IPS DF 6.9 (cell line): ENCODE results near the gene CMTM2.
"Not testable (repeated sequence)": the region's sequence is repeated elsewhere in the genome, so short reads cannot be mapped to it uniquely, and the experiment has no call there.

ENCODE experiments used
- DNase-seq: peaks from one replicate; pipeline ENCODE4 v3.0.0-alpha.2; 2013; ENCODE audit warnings: low read depth, low spot score
- H3K27ac ChIP-seq: one replicate; pipeline ENCODE4 v1.5.1; 2013; ENCODE audit warnings: low read length, control low read depth
- H3K27me3 ChIP-seq: 2 replicates; pipeline ENCODE4 v1.6.1; 2013; ENCODE audit warnings: mild to moderate bottlenecking, low read length; ENCODE audit not compliant: control insufficient read depth, insufficient read depth
- H3K36me3 ChIP-seq: 2 replicates; pipeline ENCODE4 v1.6.1; 2013; ENCODE audit warnings: low read length; ENCODE audit not compliant: control insufficient read depth, insufficient read depth
- H3K4me1 ChIP-seq: 2 replicates; pipeline ENCODE4 v1.6.1; 2013; ENCODE audit warnings: low read length; ENCODE audit not compliant: control insufficient read depth, insufficient read depth
- H3K4me3 ChIP-seq: 2 replicates; pipeline ENCODE4 v1.5.1; 2013; ENCODE audit warnings: mild to moderate bottlenecking, low read length
- H3K9me3 ChIP-seq: 2 replicates; pipeline ENCODE4 v1.6.1; 2013; ENCODE audit warnings: low read length, inconsistent platforms; ENCODE audit not compliant: control insufficient read depth, insufficient read depth
- WGBS: extraction: QIAGEN DNeasy Blood & Tissue Kit; methylation state at CpG from one replicate; pipeline ENCODE4 v1.1.7; 2013; ENCODE audit warnings: mixed read lengths, missing lambda C conversion rate; ENCODE audit not compliant: insufficient read length, insufficient coverage; 5-methylcytosine and 5-hydroxymethylcytosine counted together

Gene CMTM2

GRCh38 chr16:66585481-66586239 is 6.4 kb downstream of the CMTM2 start:
- Histone ChIP-seq H3K27ac (no peak overlapping the region), H3K4me1 (peaks cover 2% of the 10 kb centered on the region; the same call in 1 of the 2 replicates), H3K4me3 (no peak overlapping the region), H3K36me3 (no peaks in the 10 kb centered on the region), H3K9me3 (no peaks in the 10 kb centered on the region), H3K27me3 (no peaks in the 10 kb centered on the region)
- WGBS, result no CpG with 5 or more reads among the region's 10 CpGs
- no peak for DNase-seq

DNA sequence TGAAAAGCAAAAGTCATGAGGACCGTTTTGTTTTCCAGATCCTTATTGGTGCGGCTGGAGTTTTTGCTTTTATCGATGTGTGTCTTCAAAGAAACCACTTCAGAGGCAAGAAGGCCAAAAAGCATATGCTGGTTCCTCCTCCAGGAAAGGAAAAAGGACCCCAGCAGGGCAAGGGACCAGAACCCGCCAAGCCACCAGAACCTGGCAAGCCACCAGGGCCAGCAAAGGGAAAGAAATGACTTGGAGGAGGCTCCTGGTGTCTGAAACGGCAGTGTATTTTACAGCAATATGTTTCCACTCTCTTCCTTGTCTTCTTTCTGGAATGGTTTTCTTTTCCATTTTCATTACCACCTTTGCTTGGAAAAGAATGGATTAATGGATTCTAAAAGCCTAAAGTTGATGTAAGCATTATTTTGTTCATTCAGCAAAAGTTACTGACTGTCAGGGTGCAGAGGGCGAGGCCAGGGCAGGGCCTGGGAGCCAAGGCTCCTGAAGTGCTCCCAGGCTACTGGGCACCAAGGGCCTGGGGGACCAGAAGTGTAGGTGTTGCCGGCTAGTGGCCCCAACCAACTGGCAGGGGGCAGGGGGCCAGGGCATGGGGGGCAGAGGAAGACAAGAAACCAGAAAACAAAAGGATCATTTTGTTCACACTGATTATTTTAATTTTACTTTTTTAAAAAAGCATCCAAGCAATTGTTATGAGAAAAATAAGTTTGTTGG is 8.8 kb downstream of the CMTM2 start:
- DNase-seq, result no peak
- WGBS, result no CpG with 5 or more reads among the region's 7 CpGs
- Histone ChIP-seq H3K9me3 (no peaks in the 10 kb centered on the region), H3K27ac (no peak overlapping the region), H3K4me1 (no peaks in the 10 kb centered on the region), H3K36me3 (no peaks in the 10 kb centered on the region), H3K4me3 (no peak overlapping the region), H3K27me3 (no peaks in the 10 kb centered on the region)

DNA sequence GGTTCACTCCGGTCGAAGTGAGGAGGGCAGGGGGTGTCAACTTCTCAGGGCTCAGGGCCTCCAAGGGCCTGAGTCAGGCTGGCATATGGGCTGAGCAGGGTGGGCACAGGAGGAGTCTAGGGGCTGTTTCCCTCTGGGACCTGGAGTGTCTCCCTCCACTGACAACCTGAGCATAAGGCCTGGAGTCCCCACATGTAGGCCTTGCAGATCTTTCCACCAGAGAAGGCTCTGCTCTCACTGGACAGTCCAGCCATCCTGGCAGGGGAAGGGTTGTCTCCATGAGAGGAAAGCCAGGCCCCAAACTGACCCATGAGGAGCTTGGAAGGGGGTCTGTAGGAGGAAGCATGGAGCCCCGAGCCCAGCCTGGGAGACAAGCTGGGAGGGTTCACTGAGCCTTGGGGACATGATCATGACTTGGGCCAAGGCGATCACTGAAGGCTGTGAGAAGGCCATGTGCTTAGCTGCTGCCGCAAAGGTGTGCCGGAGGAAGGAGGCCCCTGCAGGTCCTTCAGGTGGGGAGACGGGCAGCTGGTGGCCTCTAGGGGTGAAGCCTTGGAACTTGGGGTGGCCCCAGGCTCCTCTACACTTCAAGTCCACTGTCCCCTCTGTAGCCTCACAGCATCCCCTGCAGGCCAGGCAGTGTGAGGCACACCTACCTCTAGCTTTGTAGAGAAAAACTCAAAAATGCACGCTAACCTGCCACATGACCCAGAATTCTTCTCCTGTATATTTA is 9.9 kb downstream of the CMTM2 start:
- Histone ChIP-seq H3K27ac (no peak overlapping the region), H3K4me1 (no peaks in the 10 kb centered on the region), H3K4me3 (no peak overlapping the region), H3K27me3 (no peaks in the 10 kb centered on the region), H3K36me3 (no peaks in the 10 kb centered on the region), H3K9me3 (no peaks in the 10 kb centered on the region)
- DNase-seq, result no peak
- WGBS, result no CpG with 5 or more reads among the region's 8 CpGs

- WGBS, result no CpG with 5 or more reads among the region's 8 CpGs
Observed at GRCh38 chr16:66590322-66590721, 11.1 kb downstream of the CMTM2 start.

GRCh38 chr16:66591018-66591417 is 11.8 kb downstream of the CMTM2 start:
- Histone ChIP-seq H3K4me3 (no peak overlapping the region), H3K27ac (no peak overlapping the region), H3K4me1 (no peaks in the 10 kb centered on the region), H3K9me3 (no peaks in the 10 kb centered on the region), H3K36me3 (no peaks in the 10 kb centered on the region), H3K27me3 (no peaks in the 10 kb centered on the region)
- WGBS, result no CpG with 5 or more reads among the region's 4 CpGs
- no peak for DNase-seq

More at GRCh38 chr16:66590322-66590721, 11.1 kb downstream of the CMTM2 start:
- Histone ChIP-seq H3K36me3 (no peaks in the 10 kb centered on the region), H3K4me3 (no peak overlapping the region), H3K27me3 (no peaks in the 10 kb centered on the region), H3K9me3 (no peaks in the 10 kb centered on the region), H3K27ac (no peak overlapping the region), H3K4me1 (no peaks in the 10 kb centered on the region)
- DNase-seq, result no peak

DNA sequence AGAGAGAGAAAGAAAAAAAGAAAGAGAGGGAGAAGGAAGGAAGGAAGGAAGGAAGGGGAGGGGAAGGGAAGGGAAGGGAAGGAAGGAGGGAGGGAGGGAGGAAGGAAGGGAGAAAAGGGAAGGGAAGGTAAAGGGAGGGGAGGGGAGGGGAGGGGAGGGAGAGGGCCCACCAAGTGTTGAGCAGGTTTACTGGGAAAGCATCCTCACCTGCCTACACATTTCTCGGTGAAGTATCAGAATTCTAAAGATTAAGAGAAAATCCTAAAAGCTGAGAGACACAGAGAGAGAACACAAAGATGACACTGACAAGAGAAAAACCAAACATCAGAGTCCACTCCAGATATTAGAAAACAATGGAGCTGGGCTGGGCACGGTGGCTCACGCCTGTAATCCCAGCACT is 13.0 kb downstream of the CMTM2 start:
- H3K4me1 ChIP-seq, result no peaks in the 10 kb centered on the region
- no peak for DNase-seq
- no CpG with 5 or more reads among the region's 3 CpGs for WGBS

DNA sequence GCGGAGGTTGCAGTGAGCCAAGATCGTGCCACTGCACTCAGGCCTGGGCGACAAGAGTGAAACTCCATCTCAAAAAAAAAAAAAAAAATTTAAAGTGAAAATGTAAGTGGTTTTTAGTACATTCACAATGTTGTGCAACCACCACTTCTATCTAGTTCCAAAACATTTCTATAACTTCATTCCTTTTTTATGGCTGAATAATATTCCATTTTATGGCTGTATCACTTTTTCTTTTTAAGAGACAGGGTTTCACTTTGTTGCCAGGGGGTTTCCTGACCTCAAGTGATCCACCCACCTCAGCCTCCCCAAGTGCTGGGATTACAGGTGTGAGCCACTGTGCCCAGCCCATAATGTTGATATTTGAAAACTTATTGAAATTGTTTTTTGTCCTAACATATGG is 13.6 kb downstream of the CMTM2 start:
- H3K36me3 ChIP-seq, result no peaks in the 10 kb centered on the region
- no peak overlapping the region for H3K27ac ChIP-seq
- H3K27me3 ChIP-seq, result no peaks in the 10 kb centered on the region
- DNase-seq, result no peak
- H3K4me1 ChIP-seq, result no peaks in the 10 kb centered on the region
- H3K9me3 ChIP-seq, result no peaks in the 10 kb centered on the region
- H3K4me3 ChIP-seq, result no peak overlapping the region
- WGBS, result no CpG with 5 or more reads among the region's 3 CpGs

More for the DNA sequence above, 13.0 kb downstream of the CMTM2 start:
- Histone ChIP-seq H3K27ac (no peak overlapping the region), H3K4me3 (no peak overlapping the region), H3K27me3 (no peaks in the 10 kb centered on the region), H3K9me3 (no peaks in the 10 kb centered on the region), H3K36me3 (no peaks in the 10 kb centered on the region)

- H3K4me3 ChIP-seq, result no peak overlapping the region
- no peaks in the 10 kb centered on the region for H3K9me3 ChIP-seq
- WGBS, result no CpG with 5 or more reads among the region's 7 CpGs
- H3K4me1 ChIP-seq, result no peaks in the 10 kb centered on the region
- H3K36me3 ChIP-seq, result no peaks in the 10 kb centered on the region
- no peaks in the 10 kb centered on the region for H3K27me3 ChIP-seq
- H3K27ac ChIP-seq, result no peak overlapping the region
- DNase-seq, result no peak
Observed at GRCh38 chr16:66594739-66595138, 15.5 kb downstream of the CMTM2 start.

DNA sequence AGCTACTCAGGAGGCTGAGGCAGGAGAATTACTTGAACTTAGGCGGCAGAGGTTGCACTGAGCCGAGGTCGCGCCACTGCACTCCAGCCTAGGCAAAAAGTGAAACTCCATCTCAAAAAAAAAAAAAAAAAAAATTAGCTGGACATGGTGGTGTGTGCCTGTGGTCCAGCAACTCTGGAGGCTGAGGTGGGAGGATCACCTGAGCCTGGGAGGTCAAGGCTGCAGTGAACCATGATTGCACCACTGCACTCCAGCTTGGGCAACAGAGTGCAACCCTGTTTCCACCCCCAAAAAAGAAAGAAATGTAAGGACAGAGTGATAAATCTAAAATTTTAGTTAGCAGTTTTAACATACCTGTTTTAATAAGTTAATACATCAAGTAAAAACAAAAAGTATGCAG is 17.3 kb downstream of the CMTM2 start:
- H3K4me1 ChIP-seq, H3K27ac ChIP-seq, H3K36me3 ChIP-seq, H3K27me3 ChIP-seq, DNase-seq, H3K4me3 ChIP-seq, H3K9me3 ChIP-seq: not testable (repeated sequence)
- WGBS, result no CpG with 5 or more reads among the region's 4 CpGs

DNA sequence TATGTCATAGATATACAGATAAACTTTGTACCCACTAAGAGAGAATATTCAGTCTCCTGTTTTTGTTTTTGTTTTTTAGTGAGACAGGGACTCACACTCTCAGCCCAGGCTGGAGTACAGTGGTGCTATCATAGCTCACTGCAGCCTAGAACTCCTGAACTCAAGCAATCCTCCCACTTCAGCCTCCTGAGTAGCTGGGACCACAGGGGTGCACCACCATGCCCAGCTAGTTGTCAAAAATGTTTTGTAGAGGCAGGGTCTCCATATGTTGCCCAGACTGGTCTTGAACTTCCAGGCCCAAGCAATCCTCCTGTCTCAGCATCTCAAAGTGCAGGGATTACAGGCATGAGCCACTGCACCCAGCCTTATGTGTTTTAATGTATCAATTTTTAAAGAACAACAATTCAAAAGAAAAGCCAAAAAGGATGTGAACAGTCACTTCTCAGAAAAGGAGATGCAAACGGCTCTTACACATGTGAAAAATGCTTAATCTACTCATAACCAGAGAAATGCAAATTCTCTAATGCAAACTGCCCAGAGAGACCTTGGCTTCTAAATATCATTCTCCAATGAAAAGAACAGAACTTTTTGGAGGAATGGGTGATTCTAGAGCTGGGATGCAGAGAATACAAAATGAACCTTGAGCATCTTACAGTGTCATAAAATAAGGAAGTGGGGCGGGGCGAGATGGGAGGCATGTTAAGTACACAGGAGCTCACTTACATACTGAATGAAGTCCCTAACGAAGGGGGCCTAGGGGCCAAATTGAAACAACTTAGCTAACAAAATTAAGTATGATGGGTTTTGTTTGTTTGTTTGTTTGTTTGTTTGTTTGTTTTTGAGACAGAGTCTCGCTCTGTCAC is 18.0 kb downstream of the CMTM2 start:
- Histone ChIP-seq H3K9me3 (no peaks in the 10 kb centered on the region), H3K4me3 (no peak overlapping the region), H3K4me1 (no peaks in the 10 kb centered on the region), H3K27me3 (no peaks in the 10 kb centered on the region), H3K36me3 (no peaks in the 10 kb centered on the region), H3K27ac (no peak overlapping the region)
- no CpG with 5 or more reads among the region's 5 CpGs for WGBS
- no peak for DNase-seq
